DMS 273 (cell line): Measurements from ENCODE around the gene DYNC1LI1.
"Not testable (repeated sequence)": the region's sequence is repeated elsewhere in the genome, so short reads cannot be mapped to it uniquely, and the experiment has no call there.

Experiments used
- DNase-seq: peaks from one replicate; lab custom pipeline; 2025; ENCODE audit not compliant: unreplicated experiment; lab: John Stamatoyannopoulos, UW

DYNC1LI1 gene

GRCh38 chr3:32540899-32541298 lies 29.8 kb downstream of the DYNC1LI1 start:
- no peak for DNase-seq

DNA sequence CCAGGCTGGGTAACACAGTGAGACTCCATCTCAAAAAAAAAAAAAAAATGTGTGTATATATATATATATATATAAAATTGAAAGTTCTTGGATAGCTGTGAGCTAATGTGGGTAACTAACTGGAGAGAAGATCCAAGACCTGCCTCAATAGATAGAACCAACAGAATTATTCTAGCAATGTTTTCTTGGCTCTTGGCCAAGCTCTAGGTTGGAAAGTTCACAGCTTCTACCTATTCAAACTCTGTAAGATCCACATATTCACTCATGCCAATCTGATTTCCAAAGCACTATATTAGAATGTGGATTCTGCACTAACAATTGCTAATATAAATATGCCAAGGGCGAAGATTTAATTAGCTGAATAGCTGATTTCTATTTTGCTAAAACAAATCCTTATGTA lies 38.2 kb downstream of the DYNC1LI1 start:
- DNase-seq, result no peak

DNA sequence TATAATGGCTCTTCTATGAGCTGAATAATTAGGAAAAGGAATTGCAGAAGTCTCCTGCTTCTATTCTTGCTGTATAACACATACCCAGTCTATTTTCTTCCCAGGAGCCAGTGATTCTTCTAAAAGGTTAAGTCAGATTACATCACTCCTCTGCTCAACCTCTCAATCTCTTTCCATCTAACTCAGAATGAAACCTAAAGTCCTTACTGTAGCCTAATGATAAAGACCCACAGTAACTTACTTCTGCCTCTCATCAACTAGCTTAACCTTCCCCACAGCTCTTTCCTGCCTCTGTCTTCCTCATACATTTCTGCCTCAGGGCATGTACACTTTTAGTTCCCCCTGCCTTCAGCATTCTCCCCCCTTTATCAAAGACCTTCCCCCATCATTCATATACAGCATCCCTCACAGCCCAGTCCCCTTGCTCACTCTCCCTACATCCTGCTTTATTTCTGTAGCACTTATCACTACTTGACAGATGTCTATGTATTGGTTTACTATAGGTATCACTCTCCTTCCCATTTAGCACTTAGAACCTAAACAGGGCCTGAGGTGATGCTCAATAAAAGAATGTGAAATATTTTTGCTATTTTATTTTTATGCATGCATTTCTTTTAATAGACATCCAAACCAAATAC lies 39.5 kb downstream of the DYNC1LI1 start:
- no peak for DNase-seq

- no peak for DNase-seq
Measured at GRCh38 chr3:32525720-32526119, 44.9 kb downstream of the DYNC1LI1 start.

- no peak for DNase-seq
Measured at GRCh38 chr3:32522682-32523081, 48.0 kb downstream of the DYNC1LI1 start.

DNA sequence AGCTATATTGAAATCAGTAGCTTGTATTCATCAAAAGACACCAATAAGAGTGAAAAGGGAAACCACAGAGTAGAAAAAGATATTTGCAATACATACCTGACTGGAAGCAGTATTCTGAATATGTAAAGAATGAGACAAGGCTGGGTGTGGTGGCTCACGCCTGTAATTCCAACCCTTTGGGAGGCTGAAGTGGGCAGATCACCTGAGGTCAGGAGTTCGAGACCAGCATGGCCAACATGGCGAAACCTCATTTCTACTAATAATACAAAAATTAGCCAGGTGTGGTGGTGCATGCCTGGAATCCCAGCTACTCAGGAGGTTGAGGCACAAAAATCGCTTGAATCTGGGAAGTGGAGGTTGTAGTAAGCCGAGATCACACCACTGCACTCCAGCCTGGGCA lies 51.7 kb downstream of the DYNC1LI1 start:
- DNase-seq, result not testable (repeated sequence)

DNA sequence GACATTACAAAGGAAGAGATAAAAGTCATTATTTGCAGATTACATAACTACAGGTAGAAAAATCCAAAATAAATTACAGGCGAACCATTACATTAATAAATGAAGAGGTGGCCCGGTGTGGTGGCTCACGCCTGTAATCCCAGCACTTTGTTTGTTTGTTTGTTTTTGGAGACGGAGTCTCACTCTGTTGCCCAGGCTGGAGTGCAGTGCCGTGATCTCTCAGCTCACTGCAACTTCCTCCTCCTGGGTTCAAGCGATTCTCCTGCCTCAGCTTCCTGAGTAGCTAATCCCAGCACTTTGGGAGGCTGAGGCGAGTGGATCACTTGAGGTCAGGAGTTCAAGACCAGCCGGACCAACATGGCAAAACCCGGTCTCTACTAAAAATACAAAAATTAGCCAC lies 53.9 kb downstream of the DYNC1LI1 start:
- DNase-seq, result not testable (repeated sequence)

GRCh38 chr3:32511005-32511404 lies 59.7 kb downstream of the DYNC1LI1 start:
- no peak for DNase-seq

DNA sequence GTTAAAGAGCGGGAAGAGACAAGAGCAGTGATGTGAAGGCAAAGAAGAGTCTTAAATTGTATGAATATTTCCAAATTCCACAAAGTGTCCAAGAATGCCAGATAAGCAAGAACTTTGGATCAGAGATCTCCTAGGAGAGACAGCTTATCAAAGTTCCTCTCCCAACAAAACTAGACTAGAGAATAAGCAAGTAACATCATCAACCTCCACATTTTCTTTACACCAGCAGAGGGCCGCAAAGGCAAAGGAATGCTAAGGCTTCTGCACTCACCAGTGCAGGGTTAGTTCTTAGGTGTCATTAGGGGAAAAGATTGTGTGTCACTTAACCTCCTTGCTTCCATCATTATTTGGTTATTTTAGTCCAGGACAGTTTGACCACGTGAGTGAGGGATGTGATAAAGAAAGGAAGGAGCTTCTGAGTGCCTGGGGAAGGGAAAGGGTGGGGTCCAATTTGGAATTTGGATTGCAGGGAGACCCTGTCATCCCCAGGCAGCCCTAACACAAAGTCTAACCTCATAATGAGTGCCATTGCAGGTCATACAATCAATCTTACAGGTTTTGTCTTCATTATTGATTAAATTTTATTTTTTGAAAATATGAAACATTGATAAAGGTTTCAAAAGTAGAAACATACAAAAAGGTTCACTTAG lies 60.5 kb downstream of the DYNC1LI1 start:
- peak; percentile 74 for DNase-seq

DNA sequence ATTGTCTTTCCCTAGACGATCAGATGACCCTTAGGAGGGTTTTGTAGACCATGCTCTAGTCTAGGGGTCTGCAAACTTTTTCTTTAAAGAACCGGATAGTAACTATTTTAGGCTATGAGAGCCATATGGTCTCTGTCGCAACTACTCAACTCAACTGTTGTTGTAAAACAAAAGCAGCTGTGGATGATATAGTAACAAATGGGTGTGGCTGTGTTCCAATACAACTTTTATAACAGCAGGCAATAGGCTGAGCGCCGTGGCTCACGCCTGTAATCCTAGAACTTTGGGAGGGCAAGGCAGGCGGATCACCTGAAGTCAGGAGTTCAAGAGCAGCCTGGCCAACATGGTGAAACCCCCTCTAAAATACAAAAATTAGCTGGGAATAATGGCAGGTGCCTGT lies 61.9 kb downstream of the DYNC1LI1 start:
- peak; percentile 74 for DNase-seq

GRCh38 chr3:32506466-32506865 lies 64.2 kb downstream of the DYNC1LI1 start:
- no peak for DNase-seq

DNA sequence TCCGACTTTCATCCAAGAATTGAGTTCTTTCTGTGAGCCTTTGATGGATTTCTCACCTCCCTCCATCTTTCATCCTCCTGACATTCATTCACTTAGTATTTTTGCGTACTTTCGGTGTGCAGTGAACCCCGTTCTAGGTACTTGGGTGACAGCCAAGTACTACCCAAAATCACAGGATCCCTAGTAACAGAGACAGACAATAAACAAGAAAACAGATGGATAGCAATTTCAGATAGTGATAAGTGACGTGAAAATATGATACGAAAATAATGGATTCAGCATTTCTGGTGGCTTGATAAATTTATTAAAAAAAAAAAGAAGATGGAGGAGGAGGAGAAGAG lies 67.7 kb downstream of the DYNC1LI1 start:
- DNase-seq, result no peak

- DNase-seq, result peak; percentile 85
Measured at GRCh38 chr3:32502118-32502945, 68.3 kb downstream of the DYNC1LI1 start, which contains the start of gene CMTM6. CMTM6 (minus strand) TSS chr3:32502852; CDS start chr3:32502745, 107 bp downstream.

- DNase-seq, result no peak
Measured at GRCh38 chr3:32501783-32502117, 68.9 kb downstream of the DYNC1LI1 start.

- no peak for DNase-seq
Measured at GRCh38 chr3:32500880-32501782, 69.5 kb downstream of the DYNC1LI1 start.

- DNase-seq, result no peak
Measured at GRCh38 chr3:32500231-32500630, 70.4 kb downstream of the DYNC1LI1 start.

GRCh38 chr3:32499585-32499984 lies 71.1 kb downstream of the DYNC1LI1 start:
- DNase-seq, result no peak

DNA sequence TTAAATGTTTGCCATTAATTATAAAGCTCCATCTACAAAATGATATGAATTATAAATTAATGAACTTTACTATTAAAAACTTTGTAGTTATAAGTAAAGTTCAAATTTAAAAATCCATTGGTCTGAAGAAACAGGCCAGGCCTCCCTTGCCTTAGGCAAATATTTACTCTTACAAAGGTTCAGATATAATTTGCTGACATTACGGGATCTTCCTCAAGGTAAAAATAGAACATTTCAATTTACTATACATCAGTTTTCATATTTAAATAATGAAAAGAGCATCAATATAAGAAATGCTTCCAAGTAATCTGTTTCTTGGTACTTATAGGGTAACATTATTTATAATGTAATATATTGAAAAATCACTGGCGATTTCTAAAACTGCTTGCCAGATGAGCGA lies 71.7 kb downstream of the DYNC1LI1 start:
- no peak for DNase-seq

- DNase-seq, result no peak
Measured at GRCh38 chr3:32498252-32498651, 72.4 kb downstream of the DYNC1LI1 start.

GRCh38 chr3:32495609-32496008 lies 75.0 kb downstream of the DYNC1LI1 start:
- DNase-seq, result no peak

- DNase-seq, result no peak
Measured at GRCh38 chr3:32495085-32495484, 75.6 kb downstream of the DYNC1LI1 start.
